SK-N-SH (cell line): Measurements from ENCODE around the gene CBFA2T2. TPM values are rescaled to one million over a fixed set of nuclear protein-coding genes. Genes with fewer than 3 reads are reported as not detected.
A peak's percentile ranks its signal among the peaks of the same experiment; 100 is the strongest.
"Not testable (repeated sequence)": the region's sequence is repeated elsewhere in the genome, so short reads cannot be mapped to it uniquely, and the experiment has no call there.

Experiments
- CTCF ChIA-PET: fragments of 300-600, 350-600 bp; formaldehyde crosslinking; extraction: SDS; loops from one replicate; lab custom pipeline; 2021; lab: Yijun Ruan, JAX
- POLR2A ChIA-PET: fragments of 350-600 bp; sonication (Branson Sonifier 250); formaldehyde crosslinking; extraction: SDS; loops from one replicate; lab custom pipeline; 2020; ENCODE audit warnings: antibody characterized with exemption, inconsistent platforms; lab: Yijun Ruan, JAX
- DNase-seq: peaks from one replicate; pipeline ENCODE4 v3.0.0; 2012
- H2AFZ ChIP-seq: fragments of 200-600 bp; sonication (generic); 2 replicates; pipeline ENCODE4 v1.8.1; 2016; ENCODE audit warnings: antibody characterized with exemption, mild to moderate bottlenecking, low read depth
- H3F3A ChIP-seq: fragments of 200-600 bp; sonication (generic); replicated peaks from 2 replicates; pipeline ENCODE3; 2016; ENCODE audit warnings: antibody characterized with exemption, mild to moderate bottlenecking; ENCODE audit not compliant: insufficient read depth
- H3K27ac ChIP-seq, 2 experiments: fragments of 200-500 bp in 1 of 2; fragments of 200-600 bp in 1 of 2; sonication (Bioruptor generic) in 1 of 2; sonication (generic), shearing (Covaris generic) in 1 of 2; 2 replicates each; pipeline versions ENCODE4 v1.5.1 to v1.6.1; 2014 to 2016; ENCODE audit warnings: low read depth in 2 of 2, inconsistent platforms in 1 of 2, low read length in 1 of 2, mild to moderate bottlenecking in 1 of 2, mixed read lengths in 1 of 2
- H3K27me3 ChIP-seq: fragments of 200-600 bp; sonication (generic), shearing (Covaris generic); 2 replicates; pipeline ENCODE4 v1.6.1; 2016; ENCODE audit warnings: mixed run types; ENCODE audit not compliant: insufficient read depth
- H3K36me3 ChIP-seq, 2 experiments: fragments of 200-500 bp in 1 of 2; fragments of 200-600 bp in 1 of 2; sonication (Bioruptor generic) in 1 of 2; sonication (generic) in 1 of 2; replicated peaks in 1 of 2; 2 replicates each; pipeline versions ENCODE3 to v1.5.1; 2014 to 2016; ENCODE audit warnings: low read length in 1 of 2, mild to moderate bottlenecking in 1 of 2; ENCODE audit not compliant: insufficient read depth in 2 of 2, control insufficient read depth in 1 of 2
- H3K4me1 ChIP-seq, 2 experiments: fragments of 200-500 bp in 1 of 2; fragments of 200-600 bp in 1 of 2; sonication (Bioruptor generic) in 1 of 2; sonication (generic), shearing (Covaris generic) in 1 of 2; 2 replicates each; pipeline versions ENCODE4 v1.5.1 to v1.6.1; 2014 to 2016; ENCODE audit warnings: low read depth in 1 of 2, low read length in 1 of 2, mixed run types in 1 of 2; ENCODE audit not compliant: insufficient read depth in 2 of 2, control insufficient read depth in 1 of 2
- H3K4me2 ChIP-seq: fragments of 200-600 bp; sonication (generic), shearing (Covaris generic); 2 replicates; pipeline ENCODE4 v1.6.1; 2017; ENCODE audit warnings: mixed run types
- H3K4me3 ChIP-seq, 2 experiments: fragments of 200-500 bp in 1 of 2; fragments of 200-600 bp in 1 of 2; sonication (Bioruptor generic) in 1 of 2; sonication (generic), shearing (Covaris generic) in 1 of 2; 2 replicates each; pipeline versions ENCODE4 v1.5.1 to v1.8.1; 2014 to 2016; ENCODE audit warnings: low read depth in 2 of 2, inconsistent platforms in 1 of 2, low read length in 1 of 2, mild to moderate bottlenecking in 1 of 2, mixed read lengths in 1 of 2, moderate library complexity in 1 of 2
- H3K79me2 ChIP-seq: fragments of 200-600 bp; sonication (generic); 2 replicates; pipeline ENCODE4 v1.8.1; 2017; ENCODE audit warnings: mild to moderate bottlenecking; ENCODE audit not compliant: insufficient read depth
- H3K9ac ChIP-seq: fragments of 200-600 bp; sonication (generic); 2 replicates; pipeline ENCODE4 v1.6.1; 2017; ENCODE audit warnings: mixed run types
- H3K9me2 ChIP-seq: fragments of 200-600 bp; sonication (generic); 2 replicates; pipeline ENCODE4 v1.6.1; 2017; ENCODE audit warnings: mixed run types
- H3K9me3 ChIP-seq: fragments of 200-600 bp; sonication (generic); 2 replicates; pipeline ENCODE4 v1.6.1; 2017; ENCODE audit warnings: mixed run types, mild to moderate bottlenecking, moderate library complexity
- H4K20me1 ChIP-seq: fragments of 200-600 bp; sonication (generic); 2 replicates; pipeline ENCODE4 v1.6.1; 2017; ENCODE audit warnings: mild to moderate bottlenecking, mixed run types; ENCODE audit not compliant: insufficient read depth
- FOSL2 ChIP-seq: IDR thresholded peaks from 2 replicates; pipeline ENCODE4 v1.4.0; 2012; ENCODE audit warnings: low read depth, mild to moderate bottlenecking, moderate library complexity, borderline replicate concordance
- FOXM1 ChIP-seq: IDR thresholded peaks from 2 replicates; pipeline ENCODE4 v1.4.0; 2012; ENCODE audit warnings: low read depth, mild to moderate bottlenecking
- GABPA ChIP-seq: IDR thresholded peaks from 2 replicates; pipeline ENCODE4 v1.4.0; 2012; ENCODE audit warnings: low read depth, mild to moderate bottlenecking
- GATA2 ChIP-seq: sonication (generic); formaldehyde crosslinking; IDR thresholded peaks from 2 replicates; pipeline ENCODE4 v1.5.0; 2020; ENCODE audit warnings: mild to moderate bottlenecking, missing genetic modification reagents
- MEF2A ChIP-seq: IDR thresholded peaks from 2 replicates; pipeline ENCODE4 v1.4.0; 2012; ENCODE audit warnings: low read depth, borderline replicate concordance
- MXI1 ChIP-seq: IDR thresholded peaks from 2 replicates; pipeline ENCODE4 v1.6.1; 2012; ENCODE audit warnings: mild to moderate bottlenecking, low read depth, low read length, improper control_type of control experiment
- PBX3 ChIP-seq: IDR thresholded peaks from 2 replicates; pipeline ENCODE4; 2012
- RCOR1 ChIP-seq: fragments of 150-350 bp; IDR thresholded peaks from 2 replicates; pipeline ENCODE4 v1.6.1; 2017; ENCODE audit warnings: antibody characterized with exemption, low read length
- RFX5 ChIP-seq: IDR thresholded peaks from 2 replicates; pipeline ENCODE4 v1.6.1; 2012; ENCODE audit warnings: mild to moderate bottlenecking, improper control_type of control experiment, low read length
- RXRA ChIP-seq: IDR thresholded peaks from 2 replicates; pipeline ENCODE4 v1.4.0; 2012; ENCODE audit warnings: low read depth, mild to moderate bottlenecking, borderline replicate concordance
- TAF1 ChIP-seq: IDR thresholded peaks from 2 replicates; pipeline ENCODE4 v1.6.1; 2012; ENCODE audit warnings: low read depth, mild to moderate bottlenecking, low read length, moderate library complexity, borderline replicate concordance
- TEAD4 ChIP-seq: IDR thresholded peaks from 2 replicates; pipeline ENCODE4 v1.4.0; 2012; ENCODE audit warnings: mild to moderate bottlenecking, borderline replicate concordance; ENCODE audit not compliant: insufficient read depth
- WGBS: methylation state at CpG from one replicate; pipeline ENCODE4 v1.1.6; 2017; ENCODE audit warnings: low lambda C conversion rate; 5-methylcytosine and 5-hydroxymethylcytosine counted together
- polyA plus RNA-seq, 3 experiments: library from polyadenylated mRNA; depleted of rRNA; stranded (reverse); fragments of >200 nt; gene quantifications; 2 replicates each; pipeline ENCODE4 v1.2.3, GENCODE V29; 2012
- TF ChIP-seq, protein P1 (sequence below): fragments of 200-600 bp; sonication (generic); IDR thresholded peaks from 2 replicates; pipeline ENCODE4 v1.6.1; 2017; ENCODE audit warnings: antibody characterized with exemption, mild to moderate bottlenecking, moderate library complexity
- TF ChIP-seq, protein P2 (sequence below): IDR thresholded peaks from 2 replicates; pipeline ENCODE4 v1.6.1; 2012; ENCODE audit warnings: mild to moderate bottlenecking, low read depth, low read length, moderate library complexity

Gene CBFA2T2
- polyA plus RNA-seq, 1 of the 3 experiments (the other 2 are of a cell fraction): 11.0 TPM

DNA sequence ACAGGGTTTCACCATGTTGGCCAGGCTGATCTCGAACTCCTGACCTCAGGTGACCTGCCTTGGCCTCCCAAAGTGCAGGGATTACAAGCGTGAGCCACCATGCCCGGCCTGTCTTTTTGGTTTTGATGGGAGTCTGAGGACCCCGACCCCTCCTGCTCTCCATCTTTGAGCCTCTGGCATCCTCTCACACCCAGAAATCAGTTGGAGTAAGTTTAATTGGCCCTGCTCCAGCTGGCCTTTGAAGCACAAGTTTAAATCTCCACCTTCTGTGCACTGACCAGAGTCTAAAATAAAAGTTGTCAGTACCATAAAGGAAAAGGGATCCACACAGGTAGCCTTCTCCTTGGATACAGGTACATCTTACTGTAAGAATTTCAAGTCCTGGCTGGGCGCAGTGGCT lies 156.3 kb downstream of the CBFA2T2 start:
- POLR2A ChIA-PET: interaction anchor here (1.7 kb wide), 1 partner anchor 21 kb away, joined by 4 read pairs; the partner anchor contains the start of gene ACTL10
- Histone ChIP-seq H3K4me3 (no peak overlapping the region), H3K27ac (no peak overlapping the region), H3K4me2 (no peak overlapping the region), H3K4me1 (peaks cover 13 to 44% of the 10 kb centered on the region in 2 experiments; a peak in 3 of 4 replicates), H3K79me2 (no peaks in the 10 kb centered on the region), H3K9me2 (no peaks in the 10 kb centered on the region), H2AFZ (no peak overlapping the region), H3K36me3 (peaks cover 7 to 23% of the 10 kb centered on the region in 2 experiments), H3F3A (peaks cover 16% of the 10 kb centered on the region)
- WGBS: 95% methylated on average over 5 of the region's 5 CpGs
- CTCF ChIA-PET: no interaction called here
- DNase-seq: no peak
- TF ChIP-seq TAF1: no peak
- TF ChIP-seq RXRA: no peak
- no peak for TF ChIP-seq RCOR1
- TF ChIP-seq MEF2A: no peak
- no peak for TF ChIP-seq PBX3
- no peak for TF ChIP-seq FOSL2
- no peak for TF ChIP-seq FOXM1
- no peak for TF ChIP-seq GATA2 (CRISPR knock-in tag)
- TF ChIP-seq RFX5: no peak
- TF ChIP-seq GABPA: no peak
- TF ChIP-seq TEAD4: no peak
- TF ChIP-seq MXI1: no peak
- TF ChIP-seq, protein P1, sequence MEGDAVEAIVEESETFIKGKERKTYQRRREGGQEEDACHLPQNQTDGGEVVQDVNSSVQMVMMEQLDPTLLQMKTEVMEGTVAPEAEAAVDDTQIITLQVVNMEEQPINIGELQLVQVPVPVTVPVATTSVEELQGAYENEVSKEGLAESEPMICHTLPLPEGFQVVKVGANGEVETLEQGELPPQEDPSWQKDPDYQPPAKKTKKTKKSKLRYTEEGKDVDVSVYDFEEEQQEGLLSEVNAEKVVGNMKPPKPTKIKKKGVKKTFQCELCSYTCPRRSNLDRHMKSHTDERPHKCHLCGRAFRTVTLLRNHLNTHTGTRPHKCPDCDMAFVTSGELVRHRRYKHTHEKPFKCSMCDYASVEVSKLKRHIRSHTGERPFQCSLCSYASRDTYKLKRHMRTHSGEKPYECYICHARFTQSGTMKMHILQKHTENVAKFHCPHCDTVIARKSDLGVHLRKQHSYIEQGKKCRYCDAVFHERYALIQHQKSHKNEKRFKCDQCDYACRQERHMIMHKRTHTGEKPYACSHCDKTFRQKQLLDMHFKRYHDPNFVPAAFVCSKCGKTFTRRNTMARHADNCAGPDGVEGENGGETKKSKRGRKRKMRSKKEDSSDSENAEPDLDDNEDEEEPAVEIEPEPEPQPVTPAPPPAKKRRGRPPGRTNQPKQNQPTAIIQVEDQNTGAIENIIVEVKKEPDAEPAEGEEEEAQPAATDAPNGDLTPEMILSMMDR: no peak
- TF ChIP-seq, all 33 proteins: peak for 0
- H3K9ac ChIP-seq: no peak overlapping the region
- no peaks in the 10 kb centered on the region for H3K27me3 ChIP-seq
- H3K9me3 ChIP-seq: no peaks in the 10 kb centered on the region
- H4K20me1 ChIP-seq: peaks cover 32% of the 10 kb centered on the region

DNA sequence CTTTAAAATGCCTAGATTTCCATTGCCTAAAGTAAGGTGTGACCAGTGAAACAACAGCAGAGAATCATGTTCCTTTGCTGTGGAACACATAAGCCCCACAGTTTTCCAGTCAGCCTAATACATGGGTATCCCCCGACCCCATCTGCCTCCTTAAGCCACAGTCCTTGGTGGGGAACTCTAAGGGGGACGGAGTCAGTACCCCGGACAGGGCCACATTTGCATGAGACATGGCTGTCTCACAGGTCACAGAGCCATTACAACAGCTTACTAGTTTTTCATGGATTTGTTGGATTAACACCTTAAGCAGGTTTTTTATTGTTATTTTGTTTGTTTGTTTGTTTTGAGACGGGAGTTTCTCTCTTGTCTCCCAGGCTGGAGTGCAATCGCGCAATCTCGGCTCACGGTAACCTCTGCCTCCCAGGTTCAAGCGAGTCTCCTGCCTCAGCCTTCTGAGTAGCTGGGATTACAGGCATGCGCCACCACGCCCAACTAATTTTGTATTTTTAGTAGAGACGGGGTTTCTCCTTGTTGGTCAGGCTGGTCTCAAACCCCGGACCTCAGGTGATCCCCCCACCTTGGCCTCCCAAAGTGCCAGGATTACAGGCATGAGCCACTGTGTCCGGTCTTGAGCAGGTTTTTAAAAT lies 157.2 kb downstream of the CBFA2T2 start:
- Histone ChIP-seq H3K36me3 (peaks cover 3 to 16% of the 10 kb centered on the region in 2 experiments), H3K4me1 (peaks cover 13 to 51% of the 10 kb centered on the region in 2 experiments; a peak in 3 of 4 replicates), H3F3A (peaks cover 16% of the 10 kb centered on the region), H3K27ac (peak overlapping the region in 1 of 2 experiments; percentile 0; a peak in 1 of 4 replicates), H4K20me1 (peaks cover 32% of the 10 kb centered on the region)
- H3K9me2 ChIP-seq, H2AFZ ChIP-seq, H3K4me2 ChIP-seq, DNase-seq, H3K9me3 ChIP-seq, H3K4me3 ChIP-seq, H3K9ac ChIP-seq, H3K79me2 ChIP-seq, H3K27me3 ChIP-seq: not testable (repeated sequence)
- CTCF ChIA-PET: interaction anchor here (1.0 to 3.4 kb wide), 3 partner anchors 70 to 190 kb away, joined by 3 to 20 read pairs (median 16); no protein-coding TSS in a partner anchor
- TF ChIP-seq, protein P2, sequence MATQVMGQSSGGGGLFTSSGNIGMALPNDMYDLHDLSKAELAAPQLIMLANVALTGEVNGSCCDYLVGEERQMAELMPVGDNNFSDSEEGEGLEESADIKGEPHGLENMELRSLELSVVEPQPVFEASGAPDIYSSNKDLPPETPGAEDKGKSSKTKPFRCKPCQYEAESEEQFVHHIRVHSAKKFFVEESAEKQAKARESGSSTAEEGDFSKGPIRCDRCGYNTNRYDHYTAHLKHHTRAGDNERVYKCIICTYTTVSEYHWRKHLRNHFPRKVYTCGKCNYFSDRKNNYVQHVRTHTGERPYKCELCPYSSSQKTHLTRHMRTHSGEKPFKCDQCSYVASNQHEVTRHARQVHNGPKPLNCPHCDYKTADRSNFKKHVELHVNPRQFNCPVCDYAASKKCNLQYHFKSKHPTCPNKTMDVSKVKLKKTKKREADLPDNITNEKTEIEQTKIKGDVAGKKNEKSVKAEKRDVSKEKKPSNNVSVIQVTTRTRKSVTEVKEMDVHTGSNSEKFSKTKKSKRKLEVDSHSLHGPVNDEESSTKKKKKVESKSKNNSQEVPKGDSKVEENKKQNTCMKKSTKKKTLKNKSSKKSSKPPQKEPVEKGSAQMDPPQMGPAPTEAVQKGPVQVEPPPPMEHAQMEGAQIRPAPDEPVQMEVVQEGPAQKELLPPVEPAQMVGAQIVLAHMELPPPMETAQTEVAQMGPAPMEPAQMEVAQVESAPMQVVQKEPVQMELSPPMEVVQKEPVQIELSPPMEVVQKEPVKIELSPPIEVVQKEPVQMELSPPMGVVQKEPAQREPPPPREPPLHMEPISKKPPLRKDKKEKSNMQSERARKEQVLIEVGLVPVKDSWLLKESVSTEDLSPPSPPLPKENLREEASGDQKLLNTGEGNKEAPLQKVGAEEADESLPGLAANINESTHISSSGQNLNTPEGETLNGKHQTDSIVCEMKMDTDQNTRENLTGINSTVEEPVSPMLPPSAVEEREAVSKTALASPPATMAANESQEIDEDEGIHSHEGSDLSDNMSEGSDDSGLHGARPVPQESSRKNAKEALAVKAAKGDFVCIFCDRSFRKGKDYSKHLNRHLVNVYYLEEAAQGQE: peak; percentile 89
- POLR2A ChIA-PET: interaction anchor here (1.7 kb wide), 1 partner anchor 20 kb away, joined by 4 read pairs; the partner anchor contains the start of gene ACTL10
- WGBS: 97% methylated on average over 14 of the region's 14 CpGs
